Eye (tissue), 1 donor: ENCODE measurements around the gene PDLIM5.
"Not testable (repeated sequence)": the region's sequence is repeated elsewhere in the genome, so short reads cannot be mapped to it uniquely, and the experiment has no call there.

Experiments used
- DNase-seq: peaks from one replicate; pipeline ENCODE4 v3.0.0-alpha.2; 2015

PDLIM5 gene

GRCh38 chr4:94533405-94534223 is 81.9 kb downstream of the PDLIM5 start:
- no peak for DNase-seq

- DNase-seq: no peak
Measured at GRCh38 chr4:94534401-94535312, 82.9 kb downstream of the PDLIM5 start.

- DNase-seq: no peak
Measured at GRCh38 chr4:94536049-94536448, 84.3 kb downstream of the PDLIM5 start.

- DNase-seq: no peak
Measured at GRCh38 chr4:94536649-94537469, 85.1 kb downstream of the PDLIM5 start.

- DNase-seq: no peak
Measured at GRCh38 chr4:94537921-94538628, 86.3 kb downstream of the PDLIM5 start.

GRCh38 chr4:94540476-94540875 is 88.7 kb downstream of the PDLIM5 start:
- DNase-seq: no peak

GRCh38 chr4:94544811-94545210 is 93.1 kb downstream of the PDLIM5 start:
- DNase-seq: no peak

- no peak for DNase-seq
Measured at GRCh38 chr4:94545296-94545695, 93.6 kb downstream of the PDLIM5 start.

GRCh38 chr4:94546949-94547348 is 95.2 kb downstream of the PDLIM5 start:
- no peak for DNase-seq

GRCh38 chr4:94548571-94548970 is 96.8 kb downstream of the PDLIM5 start:
- no peak for DNase-seq

- no peak for DNase-seq
Measured at GRCh38 chr4:94550352-94550751, 98.6 kb downstream of the PDLIM5 start.

- no peak for DNase-seq
Measured at GRCh38 chr4:94550851-94551250, 99.1 kb downstream of the PDLIM5 start.

- DNase-seq: no peak
Measured at GRCh38 chr4:94551643-94552564, 100.2 kb downstream of the PDLIM5 start.

GRCh38 chr4:94556047-94556446 is 104.3 kb downstream of the PDLIM5 start:
- DNase-seq: not testable (repeated sequence)

- DNase-seq: not testable (repeated sequence)
Measured at GRCh38 chr4:94557632-94558031, 105.9 kb downstream of the PDLIM5 start.

- no peak for DNase-seq
Measured at GRCh38 chr4:94558392-94558904, 106.7 kb downstream of the PDLIM5 start.

GRCh38 chr4:94559351-94559806 is 107.6 kb downstream of the PDLIM5 start:
- no peak for DNase-seq

GRCh38 chr4:94561249-94562024 is 109.7 kb downstream of the PDLIM5 start:
- no peak for DNase-seq

GRCh38 chr4:94562285-94562684 is 110.5 kb downstream of the PDLIM5 start:
- DNase-seq: no peak

- no peak for DNase-seq
Measured at GRCh38 chr4:94564252-94564651, 112.5 kb downstream of the PDLIM5 start.
